Measurements from ENCODE around the gene LEKR1. TPM values are rescaled to one million over a fixed set of nuclear protein-coding genes. Genes with fewer than 3 reads are reported as not detected.

LEKR1 gene
- total RNA-seq, 2 donors from 2014 or later = 4.2 TPM; not detected in 1

- H3K9me3 ChIP-seq = no peaks in the 10 kb centered on the region
Measured at GRCh38 chr3:157094751-157095480, 268.8 kb downstream of the LEKR1 start.

More at GRCh38 chr3:157094751-157095480, 268.8 kb downstream of the LEKR1 start:
- no peaks in the 10 kb centered on the region for H3K27me3 ChIP-seq (replicated peaks; ENCODE audit: insufficient read depth)
- ATAC-seq (ENCODE audit: insufficient number of reproducible peaks, low FRiP score, low read depth) = no peak
- no peaks in the 10 kb centered on the region for H3K36me3 ChIP-seq
- H3K4me1 ChIP-seq (ENCODE audit: control insufficient read depth in 1 of 2, low read depth in 2 of 2) = peaks cover 3 to 29% of the 10 kb centered on the region in 2 donors
- no peak overlapping the region for H3K4me3 ChIP-seq
- DNase-seq (ENCODE audit: low spot score) = no peak
- H3K27ac ChIP-seq = no peak overlapping the region
- no peak for TF ChIP-seq CTCF (IDR thresholded peaks at IDR 0.05)

Other genes with a start within 250 kb of the LEKR1 start
- 10 to 100 TPM; 19.8 to 77.2 TPM for gene TIPARP, start 151.8 kb upstream of the LEKR1 start, total RNA-seq